Motor neuron (in vitro differentiated cells): ENCODE measurements around the gene BTBD16. TPM values are rescaled to one million over a fixed set of nuclear protein-coding genes. Genes with fewer than 3 reads are reported as not detected.

ENCODE experiments used
- ATAC-seq, 8 experiments: fragments of 200-7000 bp; cut with Tn5 transposase; replicated peaks in 6 of 8; 2 replicates each; pipeline ENCODE4 v1.8.0; 2021; ENCODE audit warnings: mild to moderate bottlenecking in 8 of 8, moderate library complexity in 8 of 8
- H3K27ac ChIP-seq, 2 donors: fragments of 250-450 bp; sonication (Bioruptor Pico); 2 replicates each; pipeline ENCODE4 v1.9.0; 2021; ENCODE audit warnings: antibody characterized with exemption in 2 of 2, mild to moderate bottlenecking in 2 of 2, moderate library complexity in 1 of 2
- H3K4me1 ChIP-seq, 2 donors: fragments of 250-450 bp; sonication (Bioruptor Pico); replicated peaks in 1 of 2; 2 replicates each; pipeline ENCODE4 v1.6.1; 2021; ENCODE audit warnings: antibody characterized with exemption in 2 of 2, mild to moderate bottlenecking in 2 of 2, moderate library complexity in 1 of 2
- H3K4me3 ChIP-seq, 5 donors: fragments of 250-450 bp; sonication (Bioruptor Pico); 2 replicates each; pipeline ENCODE4 v1.9.0; 2021; ENCODE audit warnings: antibody characterized with exemption in 5 of 5, mild to moderate bottlenecking in 5 of 5, moderate library complexity in 4 of 5
- WGBS, 10 experiments: fragments of 450-650 bp; shearing (Covaris generic); methylation state at CpG; one replicate each; pipeline ENCODE4 v1.0.0; 2022; 5-methylcytosine and 5-hydroxymethylcytosine counted together
- in situ Hi-C, 9 experiments: fragments of 400-800 bp; cut with MboI; loops; one replicate each; pipeline ENCODE4 v1.15.0; 2021; ENCODE audit warnings: low sequenced_read_pairs in 9 of 9, low pct_unique_long_range_greater_than_20kb in 2 of 9; ENCODE audit not compliant: unreplicated experiment in 9 of 9
- total RNA-seq, 8 experiments: library from RNA; unstranded; fragments of 300-600 nt; gene quantifications; 2 replicates each; pipeline versions ENCODE4 v1.2.3 to v1.2.4, GENCODE V29; 2022

BTBD16 gene
- total RNA-seq, 8 experiments from 2014 or later = 0.09 to 0.76 (median 0.50) TPM; not detected in 5

DNA sequence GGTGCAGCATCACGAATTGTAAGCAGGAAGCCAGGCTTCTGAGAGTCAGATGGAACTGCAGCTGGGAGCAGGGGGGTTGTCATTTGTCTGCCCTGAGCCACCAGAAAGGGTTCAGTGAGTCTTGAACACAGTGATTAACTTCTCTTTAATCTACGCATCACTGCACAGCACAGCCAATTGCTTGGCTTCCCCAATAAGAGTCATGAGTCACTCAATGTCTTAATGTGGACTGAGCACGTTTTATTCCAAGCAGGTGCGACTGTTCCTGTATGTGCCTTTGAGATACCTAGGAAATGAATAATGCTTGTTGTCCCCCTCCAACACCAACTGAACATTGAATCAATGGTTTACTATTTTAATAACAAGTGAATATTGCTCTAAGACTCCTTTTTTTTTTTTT is 77.4 kb downstream of the BTBD16 start:
- peaks cover 11% of the 10 kb centered on the region in 2 donors for H3K4me1 ChIP-seq
- H3K4me3 ChIP-seq = no peak overlapping the region
- in situ Hi-C loops = loop anchor here in 1 of 9 experiments (25.0 kb wide), 1 partner anchor 89 kb away; no protein-coding TSS in a partner anchor
- H3K27ac ChIP-seq = no peak overlapping the region
- 22 to 83% (median 60%) methylated on average over 1 to 4 of the region's 4 CpGs; no CpG with 5 or more reads in 3 of the 10 experiments for WGBS, 10 experiments
- ATAC-seq = peak in 5 of 8 experiments; percentile 92 to 96 (median 93)

- H3K4me3 ChIP-seq = no peak overlapping the region
- WGBS, 10 experiments = 20 to 100% (median 48%) methylated on average over 1 to 6 of the region's 7 CpGs; no CpG with 5 or more reads in 1 of the 10 experiments
- H3K4me1 ChIP-seq = peaks cover 11% of the 10 kb centered on the region in 2 donors
- in situ Hi-C loops = loop anchor here in 1 of 9 experiments (25.0 kb wide), 1 partner anchor 88 kb away; no protein-coding TSS in a partner anchor
- H3K27ac ChIP-seq = no peak overlapping the region
- ATAC-seq = peak in 5 of 8 experiments; percentile 14 to 50 (median 35)
Observed at GRCh38 chr10:122348935-122349361, 77.9 kb downstream of the BTBD16 start.

DNA sequence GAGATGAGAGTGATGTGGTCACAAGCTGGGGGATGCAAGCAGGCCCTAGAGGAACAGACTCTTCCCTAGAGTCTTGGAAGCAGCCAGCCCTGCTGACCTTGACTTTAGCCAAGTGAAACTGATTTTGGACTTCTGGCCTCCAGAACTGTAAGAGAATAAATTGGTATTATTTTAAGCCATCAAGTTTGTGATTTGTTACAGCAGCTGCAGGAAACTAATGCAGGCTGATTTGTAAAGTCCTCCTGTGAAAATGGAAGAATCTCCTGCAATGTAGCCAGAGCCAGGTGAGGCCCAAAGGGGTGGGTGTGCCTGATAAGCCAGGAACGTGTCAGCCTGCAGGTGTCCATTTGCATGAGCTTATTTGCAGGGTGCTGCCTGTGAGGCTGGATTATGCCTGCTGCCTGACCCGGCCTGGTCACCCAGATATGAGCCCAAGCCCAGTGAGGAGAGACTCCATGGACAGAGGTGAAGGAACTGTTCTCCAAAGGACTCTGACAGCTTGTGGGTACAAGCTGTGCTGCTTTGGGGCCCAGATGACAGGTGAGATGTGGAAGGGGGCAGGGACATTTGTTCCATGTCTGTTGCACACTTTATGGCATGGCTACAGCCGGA is 78.8 kb downstream of the BTBD16 start:
- Histone ChIP-seq H3K4me1 (peaks cover 11% of the 10 kb centered on the region in 2 donors), H3K4me3 (no peak overlapping the region), H3K27ac (no peak overlapping the region)
- WGBS, 10 experiments = 0 to 100% (median 83%) methylated on average over 1 to 2 of the region's 3 CpGs; no CpG with 5 or more reads in 3 of the 10 experiments
- in situ Hi-C loops = loop anchor here in 1 of 9 experiments (25.0 kb wide), 1 partner anchor 87 kb away; no protein-coding TSS in a partner anchor
- no peak for ATAC-seq

- WGBS, 10 experiments = 20 to 89% (median 75%) methylated on average over 1 to 7 of the region's 12 CpGs; no CpG with 5 or more reads in 4 of the 10 experiments
- Histone ChIP-seq H3K4me3 (no peak overlapping the region), H3K4me1 (peaks cover 11% of the 10 kb centered on the region in 2 donors), H3K27ac (no peak overlapping the region)
- ATAC-seq = peak in 1 of 8 experiments; percentile 88
- in situ Hi-C loops = no loop called here
Observed at GRCh38 chr10:122350893-122351292, 79.8 kb downstream of the BTBD16 start.

DNA sequence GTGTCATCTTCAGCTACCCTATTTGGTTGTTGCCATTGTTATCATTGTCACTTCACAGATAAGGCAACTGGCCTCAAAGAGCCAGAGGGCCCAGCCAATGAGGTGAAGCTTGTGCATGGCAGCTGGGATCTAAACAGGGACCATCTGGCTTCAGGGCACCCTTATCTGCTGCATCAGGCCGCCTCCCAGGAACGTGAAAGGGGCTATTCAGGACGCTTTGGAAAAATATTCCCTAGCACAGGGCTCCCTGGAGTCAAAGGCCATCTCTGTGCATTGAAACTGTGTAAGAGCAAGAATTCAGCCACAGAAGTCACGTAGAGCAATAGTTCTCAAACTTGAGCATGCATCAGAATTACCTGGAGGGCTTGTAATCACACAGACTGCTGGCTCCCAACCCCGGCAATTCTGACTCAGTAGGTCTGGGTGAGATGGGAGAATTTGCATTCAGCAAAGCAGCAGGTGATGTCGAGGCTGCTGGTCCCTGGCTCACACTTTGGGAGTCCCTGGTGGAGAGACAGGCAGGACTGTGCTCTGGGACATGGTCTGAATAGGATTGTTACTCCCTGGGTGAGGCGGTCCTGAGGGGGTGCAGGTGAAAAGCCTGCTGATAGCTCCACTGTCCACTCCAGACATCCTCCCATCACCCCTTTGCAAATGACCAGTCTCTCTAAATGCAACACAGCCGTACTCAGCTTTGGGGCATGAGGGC is 81.9 kb downstream of the BTBD16 start:
- in situ Hi-C loops = no loop called here
- Histone ChIP-seq H3K4me3 (no peak overlapping the region), H3K4me1 (peaks cover 11% of the 10 kb centered on the region in 2 donors), H3K27ac (no peak overlapping the region)
- 0 to 79% (median 74%) methylated on average over 1 to 6 of the region's 8 CpGs; no CpG with 5 or more reads in 4 of the 10 experiments for WGBS, 10 experiments
- no peak for ATAC-seq

DNA sequence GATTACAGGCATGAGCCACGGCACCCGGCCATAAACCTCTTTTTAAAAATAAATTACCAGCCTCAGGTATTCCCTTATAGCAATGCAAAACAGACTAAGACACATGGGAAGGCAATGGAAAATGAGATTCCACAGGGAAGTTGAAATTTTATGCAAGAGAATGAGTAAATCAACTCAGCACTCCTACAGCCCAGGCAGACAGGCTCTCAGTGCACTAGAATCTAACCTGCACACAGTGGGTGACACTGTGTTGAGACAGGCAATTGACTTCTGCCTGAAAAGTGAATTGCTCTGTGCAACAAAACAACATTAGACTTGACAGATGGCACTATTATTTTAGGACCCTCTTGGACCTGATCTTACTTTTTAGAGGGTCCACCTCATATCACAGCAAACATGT is 83.3 kb downstream of the BTBD16 start:
- peak in 1 of 8 experiments; percentile 67 for ATAC-seq
- H3K4me3 ChIP-seq = no peak overlapping the region
- WGBS, 10 experiments = 40 to 100% (median 80%) methylated on average over 1 to 2 of the region's 2 CpGs; no CpG with 5 or more reads in 4 of the 10 experiments
- no peak overlapping the region for H3K27ac ChIP-seq
- H3K4me1 ChIP-seq = peaks cover 0 to 3% of the 10 kb centered on the region in 2 donors
- in situ Hi-C loops = no loop called here

DNA sequence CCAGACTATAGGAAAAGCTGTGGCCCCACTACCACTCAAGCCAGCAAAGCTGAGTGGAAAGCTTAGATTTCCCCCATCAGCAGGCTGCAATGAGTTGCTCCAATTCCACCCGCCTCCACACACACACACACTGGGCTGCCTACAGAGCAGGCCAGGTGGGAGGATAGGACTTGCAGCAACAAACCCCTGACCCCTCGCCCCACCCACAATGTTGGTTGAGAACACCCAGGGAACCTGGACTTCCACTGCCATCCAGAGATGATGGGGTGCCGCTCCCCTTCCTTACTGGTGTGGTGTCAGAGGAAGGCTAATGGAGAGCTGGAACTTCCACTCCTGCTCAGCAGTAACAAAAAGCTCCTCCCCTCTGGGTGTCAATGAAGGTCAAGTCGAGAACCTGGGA is 86.6 kb downstream of the BTBD16 start:
- in situ Hi-C loops = no loop called here
- ATAC-seq = no peak
- no peak overlapping the region for H3K27ac ChIP-seq
- peaks cover 0 to 5% of the 10 kb centered on the region in 2 donors for H3K4me1 ChIP-seq
- H3K4me3 ChIP-seq = no peak overlapping the region
- 20 to 100% (median 79%) methylated on average over 1 of the region's 4 CpGs; no CpG with 5 or more reads in 6 of the 10 experiments for WGBS, 10 experiments

DNA sequence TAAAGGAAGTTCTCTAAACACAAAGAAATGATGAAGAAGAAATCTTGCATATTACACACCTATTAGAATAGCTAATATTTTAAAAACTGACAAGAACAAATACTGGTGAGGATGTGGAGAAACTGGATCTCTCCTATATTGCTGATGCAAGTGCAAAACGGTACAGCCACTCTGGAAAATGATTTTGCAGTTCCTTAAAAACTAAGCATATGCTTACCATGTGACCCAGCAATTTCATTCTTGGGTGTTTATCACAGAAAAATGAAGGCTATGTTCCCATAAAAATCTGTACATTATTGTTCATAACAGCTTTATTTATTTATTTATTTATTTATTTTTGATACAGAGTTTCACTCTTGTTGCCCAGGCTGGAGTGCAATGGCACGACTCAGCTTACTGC is 88.5 kb downstream of the BTBD16 start:
- H3K27ac ChIP-seq = no peak overlapping the region
- in situ Hi-C loops = no loop called here
- WGBS, 10 experiments = 51 to 100% (median 82%) methylated on average over 1 to 2 of the region's 2 CpGs; no CpG with 5 or more reads in 2 of the 10 experiments
- ATAC-seq = no peak
- H3K4me3 ChIP-seq = no peak overlapping the region
- H3K4me1 ChIP-seq = peaks cover 0 to 5% of the 10 kb centered on the region in 2 donors

- Histone ChIP-seq H3K27ac (no peak overlapping the region), H3K4me1 (peaks cover 0 to 5% of the 10 kb centered on the region in 2 donors), H3K4me3 (no peak overlapping the region)
- ATAC-seq = no peak
- in situ Hi-C loops = no loop called here
- WGBS, 10 experiments = 50 to 100% (median 73%) methylated on average over 1 of the region's 1 CpG; no CpG with 5 or more reads in 6 of the 10 experiments
Observed at GRCh38 chr10:122361046-122361445, 90.0 kb downstream of the BTBD16 start.

- Histone ChIP-seq H3K4me1 (peaks cover 0 to 5% of the 10 kb centered on the region in 2 donors), H3K27ac (no peak overlapping the region), H3K4me3 (no peak overlapping the region)
- no peak for ATAC-seq
- WGBS, 10 experiments = 40 to 100% (median 72%) methylated on average over 1 to 4 of the region's 4 CpGs; no CpG with 5 or more reads in 4 of the 10 experiments
- in situ Hi-C loops = no loop called here
Observed at GRCh38 chr10:122362031-122362592, 91.0 kb downstream of the BTBD16 start.

DNA sequence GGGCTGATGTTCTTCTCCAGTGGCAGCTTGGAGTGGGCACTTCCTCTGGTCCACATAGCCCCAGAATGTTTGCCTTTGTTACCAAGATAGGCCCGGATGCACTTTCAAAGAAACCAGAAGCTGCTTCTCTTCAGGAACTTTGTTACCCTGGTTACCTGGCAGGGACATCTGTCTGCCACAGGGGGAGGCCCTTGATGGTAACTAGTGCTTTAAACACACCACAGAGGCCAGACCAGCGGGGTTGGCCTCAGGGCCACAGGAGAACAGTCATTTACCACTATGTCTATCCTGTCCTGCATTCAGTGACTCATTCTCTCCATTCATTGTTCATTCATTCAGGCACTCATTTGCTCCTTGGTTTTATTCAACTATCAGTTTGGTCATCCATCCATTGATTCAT is 91.5 kb downstream of the BTBD16 start:
- 0 to 55% methylated on average over 1 to 2 of the region's 2 CpGs; no CpG with 5 or more reads in 8 of the 10 experiments for WGBS, 10 experiments
- Histone ChIP-seq H3K27ac (no peak overlapping the region), H3K4me1 (peaks cover 0 to 5% of the 10 kb centered on the region in 2 donors), H3K4me3 (no peak overlapping the region)
- peak in 4 of 8 experiments; percentile 26 to 97 (median 38) for ATAC-seq
- in situ Hi-C loops = no loop called here

DNA sequence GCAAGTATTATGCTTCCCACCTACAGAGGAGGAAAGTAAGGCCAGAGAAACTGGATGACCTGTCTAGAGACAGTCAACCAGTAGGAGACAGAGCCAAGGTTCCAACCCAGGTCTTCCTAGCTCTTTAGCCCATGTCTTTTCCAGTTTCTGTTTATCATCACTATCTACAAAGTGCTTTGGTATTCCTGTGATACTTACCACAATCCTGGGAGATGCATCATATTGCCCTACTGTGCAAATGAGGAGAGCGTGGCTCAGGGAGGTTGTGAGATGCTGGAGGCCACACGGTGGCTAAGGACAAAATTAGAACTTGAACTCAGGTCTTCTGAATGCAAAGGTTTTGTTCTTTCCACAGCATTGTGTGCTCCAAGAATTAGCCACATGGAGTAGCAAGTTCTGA is 92.2 kb downstream of the BTBD16 start:
- 93 to 100% (median 100%) methylated on average over 1 to 2 of the region's 2 CpGs; no CpG with 5 or more reads in 5 of the 10 experiments for WGBS, 10 experiments
- peaks cover under 1 to 8% of the 10 kb centered on the region in 2 donors for H3K4me1 ChIP-seq
- H3K4me3 ChIP-seq = no peak overlapping the region
- in situ Hi-C loops = no loop called here
- no peak for ATAC-seq
- no peak overlapping the region for H3K27ac ChIP-seq
